Erythroblast (primary cell): ENCODE data around the gene PDS5B.

Experiments
- GATA1 ChIP-seq: IDR thresholded peaks from 2 replicates; pipeline ENCODE4 v1.6.1; 2011; ENCODE audit warnings: low read depth, mild to moderate bottlenecking, control low read depth, low read length, moderate library complexity
- POLR2A ChIP-seq: IDR thresholded peaks from 2 replicates; pipeline ENCODE4 v1.6.1; 2011; ENCODE audit warnings: mild to moderate bottlenecking, low read length

- TF ChIP-seq POLR2A: no peak
- TF ChIP-seq GATA1: no peak
These were observed 73.5 kb downstream of the PDS5B start for GRCh38 chr13:32659736-32660135.
